ENCODE results near the gene RNF4.

DNA sequence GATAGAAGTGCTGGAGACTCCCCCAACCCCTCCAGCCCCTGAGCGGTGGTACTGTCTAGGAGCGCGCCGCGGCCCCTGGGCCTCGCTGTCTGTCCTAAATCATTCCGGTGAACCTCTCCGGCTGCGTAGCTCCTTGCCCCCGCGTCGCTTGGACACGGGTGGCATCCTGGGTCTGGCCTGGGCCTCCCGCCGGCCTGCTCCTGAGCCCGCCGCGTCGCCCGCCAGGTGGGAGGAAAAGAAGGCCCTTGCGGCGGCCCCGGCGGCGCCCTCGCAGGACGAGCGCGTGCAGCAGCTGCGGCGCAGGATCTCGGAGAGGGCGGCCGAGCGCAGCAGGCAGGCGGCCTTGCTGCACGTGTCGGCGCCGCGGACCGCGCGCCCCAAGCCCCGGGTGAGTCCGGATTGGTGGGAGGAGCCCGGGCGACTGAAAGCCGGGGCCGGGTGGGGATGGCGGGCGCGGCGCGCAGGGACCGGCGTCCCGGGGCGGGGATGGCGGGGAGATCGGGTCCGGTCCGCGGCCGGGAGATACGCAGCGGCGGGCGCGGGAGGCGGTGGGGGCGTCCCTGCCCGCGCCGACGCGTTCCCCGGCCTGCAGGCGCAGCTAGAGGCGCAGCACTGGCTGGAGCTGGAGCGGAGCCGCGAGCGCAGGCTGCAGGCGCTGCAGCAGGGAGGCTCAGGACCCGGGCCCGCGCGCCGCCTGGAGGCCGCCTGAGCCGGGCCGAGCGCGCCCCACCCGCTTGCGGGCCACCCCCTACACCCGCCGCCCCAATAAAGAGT lies 6.5 kb upstream of the RNF4 start:
- TF ChIP-seq POLR2AphosphoS5 (IDR thresholded peaks at IDR 0.05; ENCODE audit: borderline replicate concordance, low read depth, low read length) (no peak), EZH2 (IDR thresholded peaks at IDR 0.05) (no peak), FOXP2 (optimal IDR thresholded peaks at IDR 0.05; ENCODE audit: control extremely low read depth, extremely low read length, insufficient read depth) (no peak)
